OCI-LY7 (cell line): ENCODE data around the gene FAM13B. TPM values are rescaled to one million over a fixed set of nuclear protein-coding genes. Genes with fewer than 3 reads are reported as not detected.

Experiments
- BruUV-seq: library from RNA; stranded (reverse); fragments of 400-500 nt; replicated peaks from 2 replicates; lab custom pipeline; 2021; lab: Mats Ljungman, UMichigan
- CTCF ChIA-PET: fragments of 300-600 bp; sonication (Branson Sonifier 250); formaldehyde crosslinking; loops from one replicate; lab custom pipeline; 2022; ENCODE audit warnings: antibody characterized with exemption; ENCODE audit not compliant: unreplicated experiment; lab: Charles Lee
- POLR2A ChIA-PET: fragments of 300-600 bp; sonication (Branson Sonifier 250); formaldehyde crosslinking; loops from one replicate; lab custom pipeline; 2022; ENCODE audit warnings: antibody characterized with exemption; lab: Charles Lee
- DNase-seq: peaks from one replicate; pipeline ENCODE4 v3.0.0-alpha.2; 2015; ENCODE audit warnings: low spot score
- H2AFZ ChIP-seq: fragments of 200-600 bp; sonication (generic), shearing (Covaris generic); 2 replicates; pipeline ENCODE4 v1.6.1; 2014; ENCODE audit warnings: mild to moderate bottlenecking, antibody characterized with exemption, low read length, moderate library complexity
- H3K27ac ChIP-seq: fragments of 200-600 bp; sonication (generic); 2 replicates; pipeline ENCODE4 v1.5.1; 2014; ENCODE audit warnings: mixed run types, low read depth, mild to moderate bottlenecking, moderate library complexity, low read length, inconsistent platforms; ENCODE audit not compliant: poor library complexity, severe bottlenecking
- H3K36me3 ChIP-seq: fragments of 200-600 bp; sonication (generic); 2 replicates; pipeline ENCODE4 v1.6.1; 2014; ENCODE audit warnings: mild to moderate bottlenecking, antibody characterized with exemption, low read length, moderate library complexity, mixed read lengths; ENCODE audit not compliant: insufficient read depth
- H3K4me1 ChIP-seq: fragments of 200-600 bp; sonication (generic); 2 replicates; pipeline ENCODE4 v1.5.1; 2014; ENCODE audit warnings: mild to moderate bottlenecking, low read length; ENCODE audit not compliant: insufficient read depth, poor library complexity, severe bottlenecking
- H3K4me2 ChIP-seq: fragments of 200-600 bp; sonication (generic); 2 replicates; pipeline ENCODE4 v1.6.1; 2014; ENCODE audit warnings: mild to moderate bottlenecking, low read length
- H3K4me3 ChIP-seq: fragments of 200-600 bp; sonication (generic); 2 replicates; pipeline ENCODE4 v1.5.1; 2014; ENCODE audit warnings: mild to moderate bottlenecking, low read depth, low read length; ENCODE audit not compliant: poor library complexity, severe bottlenecking
- H3K79me2 ChIP-seq: fragments of 200-600 bp; sonication (generic); 2 replicates; pipeline ENCODE4 v1.6.1; 2016; ENCODE audit warnings: low read depth, mild to moderate bottlenecking, low read length, moderate library complexity, mixed read lengths; ENCODE audit not compliant: insufficient read depth
- H3K9me2 ChIP-seq: fragments of 200-600 bp; sonication (generic); 2 replicates; pipeline ENCODE4 v1.6.1; 2016; ENCODE audit warnings: mild to moderate bottlenecking, low read length, mixed read lengths; ENCODE audit not compliant: insufficient read depth
- H3K9me3 ChIP-seq: fragments of 200-600 bp; sonication (generic); 2 replicates; pipeline ENCODE4 v1.6.1; 2014; ENCODE audit warnings: mild to moderate bottlenecking, mixed run types, low read length, mixed read lengths
- H4K20me1 ChIP-seq: fragments of 200-600 bp; sonication (generic); 2 replicates; pipeline ENCODE4 v1.6.1; 2014; ENCODE audit warnings: mild to moderate bottlenecking, antibody characterized with exemption, low read length, moderate library complexity, mixed read lengths; ENCODE audit not compliant: insufficient read depth
- CTCF ChIP-seq: fragments of 200-600 bp; sonication (generic); conservative IDR thresholded peaks from 2 replicates; pipeline ENCODE4 v1.5.1; 2014; ENCODE audit warnings: mild to moderate bottlenecking, antibody characterized with exemption, low read length, moderate library complexity, mixed read lengths
- EZH2phosphoT487 ChIP-seq: fragments of 200-600 bp; sonication (generic); IDR thresholded peaks from 2 replicates; pipeline ENCODE4 v1.6.1; 2018; ENCODE audit warnings: low read depth, borderline replicate concordance, mild to moderate bottlenecking, mixed run types, antibody characterized with exemption, low read length, moderate library complexity, mixed read lengths
- intact Hi-C: fragments of 100-400 bp; cut with micrococcal nuclease; formaldehyde crosslinking; loops from one replicate; pipeline ENCODE4 v1.10.0; 2022; ENCODE audit not compliant: unreplicated experiment
- total RNA-seq, 2 experiments: library from RNA; depleted of rRNA in 1 of 2; stranded (reverse); fragments of >200 nt in 1 of 2; shearing (Covaris generic) in 1 of 2; gene quantifications; 2 replicates each; pipeline ENCODE4 v1.2.3, GENCODE V29; 2014 to 2022

The FAM13B gene
- total RNA-seq, 2 experiments from 2014 or later = 21.5 to 35.7 TPM

- no peaks in the 10 kb centered on the region for H3K9me2 ChIP-seq
- no peak for DNase-seq
- no peaks in the 10 kb centered on the region for H3K4me1 ChIP-seq
- TF ChIP-seq EZH2phosphoT487 = no peak
- no peak for TF ChIP-seq CTCF
- H3K4me3 ChIP-seq = no peak overlapping the region
- no TSS peak for BruUV-seq
- ChIA-PET CTCF (no interaction called here), POLR2A (no interaction called here)
- H4K20me1 ChIP-seq = no peaks in the 10 kb centered on the region
- no peaks in the 10 kb centered on the region for H3K79me2 ChIP-seq
- intact Hi-C loops = no loop called here
- no peak overlapping the region for H3K4me2 ChIP-seq
- H2AFZ ChIP-seq = no peak overlapping the region
- H3K36me3 ChIP-seq = peaks cover 12% of the 10 kb centered on the region
- H3K9me3 ChIP-seq = no peaks in the 10 kb centered on the region
- H3K27ac ChIP-seq = no peak overlapping the region
Observed at GRCh38 chr5:137932800-137933199, 100.1 kb downstream of the FAM13B start.

- DNase-seq = no peak
- no peaks in the 10 kb centered on the region for H3K79me2 ChIP-seq
- no peaks in the 10 kb centered on the region for H3K9me2 ChIP-seq
- H3K9me3 ChIP-seq = no peaks in the 10 kb centered on the region
- H3K27ac ChIP-seq = no peak overlapping the region
- no peak overlapping the region for H3K4me2 ChIP-seq
- TSS peak; percentile 25 for BruUV-seq
- TF ChIP-seq EZH2phosphoT487 (no peak), CTCF (peak; percentile 35; the same call in 1 of the 2 replicates)
- no peaks in the 10 kb centered on the region for H3K4me1 ChIP-seq
- ChIA-PET CTCF (no interaction called here), POLR2A (interaction anchor here (0.6 kb wide), 1 partner anchor 131 kb away, joined by 3 read pairs; no protein-coding TSS in a partner anchor)
- H3K4me3 ChIP-seq = no peak overlapping the region
- intact Hi-C loops = no loop called here
- no peaks in the 10 kb centered on the region for H4K20me1 ChIP-seq
- no peaks in the 10 kb centered on the region for H3K36me3 ChIP-seq
- H2AFZ ChIP-seq = no peak overlapping the region
Observed at GRCh38 chr5:137923856-137924255, 109.0 kb downstream of the FAM13B start.

- ChIA-PET POLR2A (interaction anchor here (1.1 kb wide), 1 partner anchor 94 kb away, joined by 3 read pairs; no protein-coding TSS in a partner anchor), CTCF (no interaction called here)
- no TSS peak for BruUV-seq
- no peaks in the 10 kb centered on the region for H3K4me1 ChIP-seq
- H3K27ac ChIP-seq = no peak overlapping the region
- DNase-seq = no peak
- no peak overlapping the region for H3K4me2 ChIP-seq
- TF ChIP-seq EZH2phosphoT487 = no peak
- no peak for TF ChIP-seq CTCF
- H3K36me3 ChIP-seq = no peaks in the 10 kb centered on the region
- H4K20me1 ChIP-seq = no peaks in the 10 kb centered on the region
- H3K9me2 ChIP-seq = peaks cover 3% of the 10 kb centered on the region; the same call in 1 of the 2 replicates
- intact Hi-C loops = no loop called here
- no peaks in the 10 kb centered on the region for H3K79me2 ChIP-seq
- no peak overlapping the region for H2AFZ ChIP-seq
- no peak overlapping the region for H3K4me3 ChIP-seq
- H3K9me3 ChIP-seq = no peaks in the 10 kb centered on the region
Observed at GRCh38 chr5:137921931-137922330, 110.9 kb downstream of the FAM13B start.
